Hematopoietic multipotent progenitor cell treated with erythropoietin and hydrocortisone succinate and interleukin-3 and kit ligand, for 8 days (in vitro differentiated cells): ENCODE results near the gene PLOD1.
A peak's percentile ranks its signal among the peaks of the same experiment; 100 is the strongest.
"Not testable (repeated sequence)": the region's sequence is repeated elsewhere in the genome, so short reads cannot be mapped to it uniquely, and the experiment has no call there.

Experiments used
- DNase-seq: peaks from one replicate; pipeline ENCODE4 v3.0.0-alpha.2; 2015

The PLOD1 gene

GRCh38 chr1:11934302-11935056, at the start of gene PLOD1:
PLOD1 (plus strand) TSS chr1:11934717; CDS start chr1:11934780, 63 bp downstream.
- DNase-seq, result peak; percentile 89

GRCh38 chr1:11885916-11886315, 48.6 kb upstream of the PLOD1 start:
- no peak for DNase-seq

- no peak for DNase-seq
These were observed 47.4 kb upstream of the PLOD1 start for GRCh38 chr1:11886986-11887665.

GRCh38 chr1:11887666-11888007, 46.9 kb upstream of the PLOD1 start:
- DNase-seq, result no peak

GRCh38 chr1:11888206-11888876, 46.2 kb upstream of the PLOD1 start:
- no peak for DNase-seq

GRCh38 chr1:11888877-11889208, 45.7 kb upstream of the PLOD1 start:
- DNase-seq, result no peak

- DNase-seq, result no peak
These were observed 42.9 kb upstream of the PLOD1 start for GRCh38 chr1:11891433-11892186.

- DNase-seq, result peak; percentile 73
These were observed 40.6 kb upstream of the PLOD1 start for GRCh38 chr1:11893907-11894251.

- DNase-seq, result not testable (repeated sequence)
These were observed 40.0 kb upstream of the PLOD1 start for GRCh38 chr1:11894501-11894900.

GRCh38 chr1:11898086-11898785, 36.3 kb upstream of the PLOD1 start:
- DNase-seq, result no peak

GRCh38 chr1:11898831-11899467, 35.6 kb upstream of the PLOD1 start:
- no peak for DNase-seq

- DNase-seq, result not testable (repeated sequence)
These were observed 33.1 kb upstream of the PLOD1 start for GRCh38 chr1:11901446-11901845.

- no peak for DNase-seq
These were observed 31.3 kb upstream of the PLOD1 start for GRCh38 chr1:11903210-11903609.

GRCh38 chr1:11904156-11904555, 30.4 kb upstream of the PLOD1 start:
- not testable (repeated sequence) for DNase-seq

- no peak for DNase-seq
These were observed 29.5 kb upstream of the PLOD1 start for GRCh38 chr1:11904978-11905377.

GRCh38 chr1:11906870-11907269, 27.6 kb upstream of the PLOD1 start:
- DNase-seq, result no peak

GRCh38 chr1:11907275-11908094, 27.0 kb upstream of the PLOD1 start:
- DNase-seq, result peak; percentile 97

- peak; percentile 98 for DNase-seq
These were observed 26.3 kb upstream of the PLOD1 start for GRCh38 chr1:11908095-11908675.

GRCh38 chr1:11910914-11911228, 23.6 kb upstream of the PLOD1 start:
- DNase-seq, result not testable (repeated sequence)

GRCh38 chr1:11912000-11912399, 22.5 kb upstream of the PLOD1 start:
- no peak for DNase-seq
